Embryonic facial prominence (tissue), 1 donor: Measurements from ENCODE around the gene TUT1.

ENCODE experiments used
- DNase-seq: peaks from one replicate; pipeline ENCODE4 v3.0.0-alpha.2; 2016; ENCODE audit errors: extremely low spot score

TUT1 gene

DNA sequence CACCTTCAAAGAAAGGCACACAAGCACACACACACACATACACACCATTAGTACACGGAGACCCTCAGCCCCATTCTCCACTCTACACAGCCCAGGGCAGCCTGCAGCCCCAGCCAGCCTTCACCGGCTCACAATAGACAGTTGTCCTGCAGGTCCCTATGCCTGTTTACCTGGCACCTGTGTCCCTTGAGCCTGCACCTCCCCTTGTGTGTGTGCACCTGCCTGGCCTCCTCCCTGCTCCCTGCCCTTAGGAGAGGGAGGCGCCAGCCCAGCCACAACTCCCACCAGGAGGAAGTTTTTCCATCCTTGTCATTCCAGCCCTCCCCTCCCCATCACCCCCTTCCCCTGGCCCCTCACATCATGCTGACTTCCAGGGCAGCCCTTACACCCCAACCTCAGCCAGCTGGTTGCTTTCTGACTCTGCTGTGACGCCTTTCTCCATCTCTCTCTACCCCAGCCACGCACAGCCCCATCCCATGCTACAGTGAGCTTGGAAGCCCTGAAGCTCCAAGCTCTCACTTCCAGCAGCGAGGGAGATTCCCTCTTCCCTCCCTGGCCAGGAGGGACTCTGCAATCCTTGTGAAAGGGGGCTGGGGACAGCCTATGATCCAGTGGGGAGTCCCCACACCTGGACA, 49.1 kb downstream of the TUT1 start:
- no peak for DNase-seq

DNA sequence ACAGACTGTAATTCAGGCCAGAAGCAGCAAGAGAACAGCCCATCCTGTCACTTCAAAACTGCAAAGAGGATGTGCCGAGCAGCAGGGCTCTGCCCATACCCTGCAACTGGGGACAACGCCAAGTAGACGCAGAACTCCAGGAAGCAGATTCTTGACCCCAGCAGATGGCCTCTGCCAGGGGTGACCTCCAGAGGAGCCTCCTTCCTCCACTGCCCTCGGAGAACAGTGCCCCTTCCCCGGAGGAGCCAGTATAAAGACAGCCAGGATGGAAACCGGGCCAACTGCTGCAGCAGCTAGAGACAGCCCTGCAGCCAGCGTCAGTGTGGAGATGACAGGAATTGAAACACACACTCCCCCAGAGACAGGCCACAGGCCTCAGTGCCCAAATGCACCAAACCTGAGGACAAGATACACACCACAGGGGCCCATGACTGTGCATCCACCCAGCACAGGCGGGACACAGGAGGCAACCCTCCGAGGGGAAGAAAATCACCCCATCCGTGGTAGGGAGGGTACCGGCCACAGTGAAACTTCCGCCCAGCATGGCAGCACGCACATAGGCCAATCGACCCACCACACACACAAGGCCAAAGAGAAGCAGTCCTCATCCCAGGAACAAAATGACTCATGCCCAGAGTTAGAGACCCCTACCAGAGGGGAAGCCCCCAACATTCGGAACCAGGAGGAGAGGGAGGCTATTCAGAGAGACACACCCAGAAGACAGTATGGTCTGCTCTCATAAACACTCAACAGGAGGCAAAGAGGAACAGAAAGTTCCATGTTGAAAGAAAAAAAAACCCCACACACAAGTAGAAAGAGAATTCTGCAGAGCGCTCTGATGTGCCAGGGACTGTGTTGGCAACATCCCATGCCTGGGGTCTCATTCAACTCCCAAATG, 50.3 kb downstream of the TUT1 start:
- DNase-seq: no peak

DNA sequence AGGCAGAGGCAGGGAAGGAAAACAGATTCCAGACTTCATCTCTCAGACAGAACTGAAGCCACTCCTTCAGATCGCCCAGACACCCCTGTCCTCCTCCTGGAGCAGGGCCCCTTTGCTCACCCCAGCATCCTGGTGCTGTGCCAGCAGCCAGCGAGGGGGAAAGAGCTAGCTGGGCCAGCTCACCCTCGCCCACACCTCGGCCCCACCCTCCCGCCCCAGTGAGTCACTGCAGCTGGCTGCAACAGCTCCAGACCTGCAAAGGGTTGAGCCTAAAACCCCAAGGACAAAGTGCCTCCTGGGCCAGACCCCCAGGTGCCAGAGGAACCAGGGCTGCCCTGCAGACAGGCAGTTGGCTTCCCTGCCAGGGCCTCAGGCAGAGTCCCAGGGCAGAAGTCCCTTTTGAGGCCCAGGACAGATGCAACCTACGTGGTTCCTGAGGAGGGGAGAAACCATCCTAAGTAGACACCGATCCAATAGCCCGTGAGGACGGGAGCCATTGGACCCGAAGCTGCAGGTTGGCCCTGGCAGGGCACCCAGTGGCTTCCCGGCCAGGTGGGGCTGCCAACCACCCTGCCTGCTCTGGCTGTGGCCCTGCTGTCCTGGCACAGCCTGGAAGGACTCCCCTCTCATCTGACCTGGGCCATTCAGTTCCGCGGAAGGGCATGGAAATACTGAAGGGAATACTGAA, 51.9 kb downstream of the TUT1 start:
- DNase-seq: no peak

- no peak for DNase-seq
Observed at GRCh38 chr11:62538470-62539237, 52.7 kb downstream of the TUT1 start.

GRCh38 chr11:62536301-62536957, 54.9 kb downstream of the TUT1 start:
- DNase-seq: no peak

DNA sequence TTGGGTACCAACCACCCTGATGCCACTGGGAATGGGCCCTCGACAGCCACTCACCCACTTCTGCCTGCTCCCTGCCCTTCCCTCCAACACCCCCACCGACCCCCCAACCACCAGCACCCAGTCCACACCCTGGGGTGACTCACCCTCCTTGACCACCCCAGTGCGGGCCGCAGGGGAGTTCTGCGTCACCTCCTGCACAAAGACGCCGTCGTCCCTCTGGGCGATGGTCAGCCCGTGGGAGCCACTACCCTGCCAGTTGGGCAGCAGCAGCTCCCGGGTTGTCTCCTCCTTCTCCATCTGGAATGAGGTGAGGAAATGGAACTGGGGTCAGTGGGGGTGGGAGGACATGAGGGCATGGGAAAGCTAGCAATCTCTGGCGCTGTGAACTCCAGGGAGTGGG, 55.5 kb downstream of the TUT1 start:
- no peak for DNase-seq

DNA sequence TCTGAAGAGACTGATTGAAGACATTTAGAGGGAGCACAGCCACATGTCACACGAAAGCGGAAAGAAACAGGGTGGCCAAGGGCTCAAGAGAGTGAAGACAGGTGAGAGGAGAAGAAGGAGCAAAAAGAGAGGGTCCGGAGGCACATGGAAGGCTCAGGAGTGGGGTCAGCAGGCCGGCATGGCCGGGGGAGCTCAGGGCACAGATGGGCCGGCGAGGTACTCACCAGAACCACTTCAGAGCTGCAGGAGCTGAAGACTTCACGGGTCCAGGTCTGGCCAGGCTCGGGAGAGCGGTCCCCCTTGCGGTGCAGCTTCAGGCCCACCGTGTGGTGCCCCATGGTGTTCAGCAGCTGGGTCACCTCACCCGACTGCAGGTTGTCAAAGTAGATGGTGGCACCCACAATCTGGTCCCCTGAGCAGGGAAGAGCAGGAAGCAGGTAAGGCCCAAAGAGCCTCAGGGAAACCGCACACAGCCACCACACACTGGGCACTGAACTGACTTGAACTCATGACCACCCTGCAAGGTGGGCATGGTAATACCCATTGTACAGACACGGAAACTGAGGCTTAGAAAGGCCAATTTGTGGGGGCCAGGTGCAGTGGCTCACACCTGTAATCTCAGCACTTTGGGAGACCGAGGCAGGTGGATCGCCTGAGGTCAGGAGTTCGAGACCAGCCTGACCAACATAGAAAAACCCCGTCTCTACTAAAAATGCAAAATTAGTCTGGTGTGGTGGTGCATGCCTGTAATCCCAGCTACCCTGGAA, 56.4 kb downstream of the TUT1 start:
- DNase-seq: no peak

DNA sequence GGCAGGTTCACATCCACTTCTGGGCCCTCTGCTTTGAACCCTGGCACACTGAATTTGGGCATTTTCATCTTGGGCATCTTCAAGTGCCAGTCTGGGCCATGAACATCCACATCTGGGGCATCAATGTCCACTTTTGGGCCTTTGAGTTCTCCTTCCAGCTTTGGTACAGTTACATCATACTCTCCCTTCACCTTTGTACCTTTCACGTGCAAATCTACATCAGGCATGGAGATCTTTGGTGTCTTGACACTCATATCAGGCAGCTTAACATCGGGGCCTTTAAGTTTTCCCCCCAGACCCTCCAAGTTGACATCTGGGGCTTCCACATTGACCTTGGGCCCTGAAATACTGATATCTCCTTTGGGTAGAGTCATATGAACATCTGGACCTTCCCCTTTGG, 59.2 kb downstream of the TUT1 start:
- DNase-seq: no peak
